H1 (cell line): ENCODE results near the gene APBB3. TPM values are rescaled to one million over a fixed set of nuclear protein-coding genes. Genes with fewer than 3 reads are reported as not detected.
A peak's percentile ranks its signal among the peaks of the same experiment; 100 is the strongest.

Experiments
- CTCF ChIA-PET: fragments of 300-600 bp; sonication (Branson Sonifier 250); formaldehyde crosslinking; loops from one replicate; lab custom pipeline; 2021; ENCODE audit not compliant: partially characterized antibody; lab: Charles Lee
- POLR2A ChIA-PET: fragments of 300-600 bp; sonication (Branson Sonifier 250); formaldehyde crosslinking; loops from one replicate; lab custom pipeline; 2021; ENCODE audit warnings: inconsistent platforms; ENCODE audit not compliant: partially characterized antibody; lab: Charles Lee
- DNase-seq, 2 experiments: peaks; one replicate each; pipeline versions ENCODE4 v3.0.0 to v3.0.0-alpha.2; 2010 to 2022; ENCODE audit warnings: low spot score in 2 of 2, low read depth in 1 of 2, mixed read lengths in 1 of 2
- FAIRE-seq: peaks from 2 replicates; lab custom pipeline; 2011; peaks lifted over from hg19 to GRCh38; lab: Jason Lieb, UNC
- H2AFZ ChIP-seq: 2 replicates; pipeline ENCODE4 v1.8.1; 2012; ENCODE audit warnings: low read length, inconsistent platforms
- H2AK5ac ChIP-seq: 2 replicates; pipeline ENCODE4 v1.6.1; 2013; ENCODE audit warnings: low read depth, low read length
- H2BK120ac ChIP-seq: replicated peaks from 2 replicates; pipeline ENCODE3; 2013; ENCODE audit warnings: low read depth, low read length, inconsistent platforms
- H2BK12ac ChIP-seq: 2 replicates; pipeline ENCODE4 v1.6.1; 2013; ENCODE audit warnings: low read depth, low read length
- H2BK15ac ChIP-seq: 2 replicates; pipeline ENCODE4 v1.6.1; 2013; ENCODE audit warnings: low read length
- H2BK20ac ChIP-seq: 2 replicates; pipeline ENCODE4 v1.6.1; 2013; ENCODE audit warnings: low read length
- H2BK5ac ChIP-seq: 2 replicates; pipeline ENCODE4 v1.6.1; 2013; ENCODE audit warnings: low read depth, low read length
- H3K14ac ChIP-seq: 2 replicates; pipeline ENCODE4 v1.6.1; 2013; ENCODE audit warnings: inconsistent platforms; ENCODE audit not compliant: insufficient read length
- H3K18ac ChIP-seq: 2 replicates; pipeline ENCODE4 v1.6.1; 2013; ENCODE audit warnings: low read length; ENCODE audit errors: extremely low read depth
- H3K23ac ChIP-seq: 2 replicates; pipeline ENCODE4 v1.6.1; 2013; ENCODE audit warnings: inconsistent platforms; ENCODE audit not compliant: insufficient read length
- H3K23me2 ChIP-seq: 2 replicates; pipeline ENCODE4 v1.6.1; 2013; ENCODE audit warnings: low read depth, low read length
- H3K27ac ChIP-seq: 2 replicates; pipeline ENCODE4 v1.6.1; 2011; ENCODE audit warnings: low read depth, low read length, inconsistent platforms
- H3K27me3 ChIP-seq, 4 experiments: replicated peaks in 1 of 4; 1 replicate in 1 of 4; 2 replicates in 3 of 4; pipeline versions ENCODE4 v1.6.1 to v1.8.1; 2011 to 2013; ENCODE audit warnings: low read length in 3 of 4, mild to moderate bottlenecking in 3 of 4, inconsistent platforms in 2 of 4, mixed read lengths in 2 of 4, moderate library complexity in 1 of 4; ENCODE audit not compliant: control insufficient read depth in 3 of 4, insufficient read depth in 3 of 4; ENCODE audit errors: extremely low read depth in 1 of 4
- H3K36me3 ChIP-seq, 4 experiments: 2 replicates each; pipeline versions ENCODE4 v1.6.1 to v1.8.1; 2011 to 2013; ENCODE audit warnings: mild to moderate bottlenecking in 4 of 4, low read length in 3 of 4, moderate library complexity in 2 of 4, control low read depth in 1 of 4, inconsistent platforms in 1 of 4; ENCODE audit not compliant: insufficient read depth in 4 of 4, control insufficient read depth in 2 of 4
- H3K4ac ChIP-seq: replicated peaks from 2 replicates; pipeline ENCODE3; 2013; ENCODE audit warnings: low read length, low read depth, mixed read lengths, inconsistent platforms; ENCODE audit not compliant: insufficient read length
- H3K4me1 ChIP-seq, 4 experiments: replicated peaks in 1 of 4; 1 replicate in 1 of 4; 2 replicates in 3 of 4; pipeline versions ENCODE4 v1.6.1 to v1.8.1; 2011 to 2013; ENCODE audit warnings: low read length in 3 of 4, inconsistent platforms in 2 of 4, mixed read lengths in 1 of 4; ENCODE audit not compliant: insufficient read depth in 4 of 4, control insufficient read depth in 3 of 4
- H3K4me2 ChIP-seq, 2 experiments: 2 replicates each; pipeline versions ENCODE4 v1.6.1 to v1.8.1; 2011 to 2013; ENCODE audit warnings: low read depth in 2 of 2, low read length in 2 of 2, control low read depth in 1 of 2, inconsistent platforms in 1 of 2, mild to moderate bottlenecking in 1 of 2; ENCODE audit not compliant: insufficient read depth in 1 of 2
- H3K4me3 ChIP-seq, 4 experiments: fragments of 200-600, 300-600 bp in 1 of 4; sonication (generic), shearing (Covaris generic), sonication (Bioruptor Twin) in 1 of 4; 2 replicates each; pipeline versions ENCODE4 v1.5.1 to v1.8.1; 2011 to 2016; ENCODE audit warnings: low read length in 4 of 4, low read depth in 3 of 4, control low read depth in 2 of 4, inconsistent platforms in 2 of 4, mild to moderate bottlenecking in 2 of 4, mixed read lengths in 1 of 4, moderate library complexity in 1 of 4; ENCODE audit not compliant: insufficient read depth in 2 of 4; ENCODE audit errors: extremely low read depth in 1 of 4
- H3K56ac ChIP-seq: replicated peaks from 2 replicates; pipeline ENCODE3; 2013; ENCODE audit warnings: low read depth, mild to moderate bottlenecking, mixed read lengths, low read length, inconsistent platforms; ENCODE audit not compliant: insufficient read length
- H3K79me1 ChIP-seq: 2 replicates; pipeline ENCODE4 v1.6.1; 2013; ENCODE audit warnings: low read depth, low read length, control low read depth
- H3K79me2 ChIP-seq, 2 experiments: 2 replicates each; pipeline versions ENCODE4 v1.6.1 to v1.8.1; 2012 to 2013; ENCODE audit warnings: low read length in 2 of 2, mild to moderate bottlenecking in 2 of 2, inconsistent platforms in 1 of 2; ENCODE audit not compliant: insufficient read depth in 2 of 2, control insufficient read depth in 1 of 2
- H3K9ac ChIP-seq, 4 experiments: replicated peaks in 1 of 4; 1 replicate in 1 of 4; 2 replicates in 3 of 4; pipeline versions ENCODE4 v1.6.1 to v1.8.1; 2011 to 2013; ENCODE audit warnings: low read depth in 3 of 4, low read length in 3 of 4, control low read depth in 2 of 4, mild to moderate bottlenecking in 2 of 4, moderate library complexity in 2 of 4, inconsistent platforms in 1 of 4; ENCODE audit errors: extremely low read depth in 1 of 4
- H3K9me3 ChIP-seq, 2 experiments: 2 replicates each; pipeline versions ENCODE4 v1.6.1 to v1.8.1; 2012 to 2013; ENCODE audit warnings: mild to moderate bottlenecking in 2 of 2, moderate library complexity in 2 of 2, control low read depth in 1 of 2, inconsistent platforms in 1 of 2, low read depth in 1 of 2, low read length in 1 of 2, mixed read lengths in 1 of 2; ENCODE audit not compliant: insufficient read depth in 2 of 2
- H4K20me1 ChIP-seq, 2 experiments: replicated peaks in 1 of 2; 2 replicates each; pipeline versions ENCODE3 to v1.8.1; 2011 to 2013; ENCODE audit warnings: inconsistent platforms in 2 of 2, low read length in 2 of 2, mild to moderate bottlenecking in 1 of 2; ENCODE audit not compliant: insufficient read depth in 2 of 2, control insufficient read depth in 1 of 2
- H4K5ac ChIP-seq: 2 replicates; pipeline ENCODE4 v1.6.1; 2013; ENCODE audit warnings: low read length, low read depth, mixed read lengths, inconsistent platforms; ENCODE audit not compliant: insufficient read length
- H4K8ac ChIP-seq: 2 replicates; pipeline ENCODE4 v1.8.0; 2013; ENCODE audit warnings: mild to moderate bottlenecking, moderate library complexity, low read length, inconsistent platforms; ENCODE audit not compliant: insufficient read depth; ENCODE audit errors: extremely low read depth
- H4K91ac ChIP-seq: replicated peaks from 2 replicates; pipeline ENCODE3; 2013; ENCODE audit warnings: low read length, mixed read lengths, inconsistent platforms; ENCODE audit not compliant: insufficient read length
- POLR2AphosphoS5 ChIP-seq: IDR thresholded peaks from 2 replicates; pipeline ENCODE4 v1.6.1; 2011; ENCODE audit warnings: low read depth, low read length
- RBBP5 ChIP-seq: IDR thresholded peaks from 2 replicates; pipeline ENCODE4 v1.7.1; 2012; ENCODE audit warnings: low read depth, mild to moderate bottlenecking, inconsistent platforms, low read length, moderate library complexity, borderline replicate concordance
- TBP ChIP-seq: IDR thresholded peaks from 2 replicates; pipeline ENCODE4 v1.6.1; 2011; ENCODE audit warnings: low read depth, low read length, improper control_type of control experiment
- WGBS, 2 experiments: shearing (Covaris generic) in 1 of 2; methylation state at CpG; one replicate each; pipeline versions ENCODE4 v1.1.6 to v1.1.7; 2013 to 2015; ENCODE audit warnings: low lambda C conversion rate in 2 of 2, mixed read lengths in 2 of 2, inconsistent platforms in 1 of 2, low coverage in 1 of 2, missing lambda C conversion rate in 1 of 2; ENCODE audit not compliant: insufficient replicate concordance in 2 of 2, insufficient coverage in 1 of 2, insufficient read length in 1 of 2; ENCODE audit errors: extremely low coverage in 1 of 2, missing lambda C conversion rate in 1 of 2; 5-methylcytosine and 5-hydroxymethylcytosine counted together
- polyA plus RNA-seq, 7 experiments: library from polyadenylated mRNA; depleted of rRNA in 3 of 7; stranded (reverse) in 5 of 7; unstranded in 2 of 7; fragments of >200 nt in 5 of 7; fragments of 200-250 nt in 2 of 7; gene quantifications; 1 replicate in 5 of 7; 2 replicates in 1 of 7; 4 replicates in 1 of 7; pipeline versions ENCODE4 v1.2.1 to v1.2.3, GENCODE V29; 2011 to 2013; ENCODE audit warnings: missing spikeins in 2 of 7, mixed read lengths in 2 of 7
- total RNA-seq: library from RNA; stranded (reverse); fragmentation: NEBNext Ultra II Directional; extraction: Animal tissue kit (Norgen Biotek cat#: 25700); gene quantifications from 2 replicates; pipeline ENCODE4 v1.2.1, GENCODE V29; 2021

APBB3 gene
- total and polyA plus RNA-seq, 2 of the 8 experiments (the other 6 are each of a cell fraction or from before 2014, with no cell fraction given), result 16.0 to 21.9 TPM

DNA sequence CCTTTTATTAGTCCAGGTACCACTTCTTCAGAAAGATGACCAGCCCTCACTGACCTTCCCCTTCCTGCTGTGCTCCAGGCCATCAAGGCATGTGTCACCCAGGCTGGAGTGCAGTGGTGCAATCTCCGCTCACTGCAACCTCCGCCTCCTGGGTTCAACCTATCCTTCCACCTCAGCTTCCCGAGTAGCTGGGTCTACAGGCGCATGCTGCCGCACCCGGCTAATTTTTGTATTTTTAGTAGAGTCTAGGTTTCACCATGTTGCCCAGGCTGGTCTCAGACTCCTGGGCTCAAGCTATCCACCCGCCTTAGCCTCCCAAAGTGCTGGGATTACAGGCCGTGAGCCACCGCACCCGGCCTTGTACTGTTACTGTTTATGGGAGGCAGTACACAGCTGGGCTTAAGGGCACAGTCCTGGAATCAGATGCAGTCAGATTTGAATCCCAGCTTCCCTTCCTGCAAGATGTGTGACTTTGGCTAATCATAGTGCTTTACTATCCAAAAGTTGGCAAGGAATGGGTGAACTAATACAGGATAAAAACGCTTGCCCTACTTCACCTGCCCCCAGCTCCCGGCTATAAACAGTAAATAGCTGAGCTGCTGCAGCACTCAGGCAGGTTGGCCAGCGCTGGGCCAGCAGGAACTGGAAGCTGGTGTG lies 17.4 kb downstream of the APBB3 start:
- DNase-seq (no peak), FAIRE-seq (no peak)
- Histone ChIP-seq H3K9me3 (no peaks in the 10 kb centered on the region), H3K79me2 (no peaks in the 10 kb centered on the region), H3K36me3 (peaks cover 13 to 42% (median 31%) of the 10 kb centered on the region in 4 experiments), H3K18ac (peak overlapping the region; percentile 56), H2BK5ac (peak overlapping the region; percentile 26), H2AFZ (no peak overlapping the region), H4K20me1 (peaks cover 0 to 3% of the 10 kb centered on the region in 2 experiments), H3K23ac (no peak overlapping the region), H2BK20ac (no peak overlapping the region), H4K8ac (no peak overlapping the region; the same call in 1 of the 2 replicates), H3K14ac (no peak overlapping the region), H3K9ac (peak overlapping the region in 3 of 4 experiments; percentile 13 to 38 (median 34); a peak in 4 of 7 replicates), H3K4me3 (peak overlapping the region; percentile 5 to 66 (median 44); a peak in 5 of 8 replicates), H2BK12ac (no peak overlapping the region), H4K91ac (no peak overlapping the region), H3K4ac (peak overlapping the region; percentile 33), H4K5ac (no peak overlapping the region), H2AK5ac (no peak overlapping the region), H3K79me1 (no peaks in the 10 kb centered on the region), H3K23me2 (peaks cover 6% of the 10 kb centered on the region), H2BK120ac (no peak overlapping the region), H2BK15ac (no peak overlapping the region), H3K27me3 (no peaks in the 10 kb centered on the region), H3K4me1 (peaks cover 0 to 18% (median 6%) of the 10 kb centered on the region in 4 experiments; a peak in 4 of 7 replicates), H3K27ac (peak overlapping the region; percentile 46; the same call in 1 of the 2 replicates), H3K56ac (no peak overlapping the region), H3K4me2 (peak overlapping the region; percentile 71 to 94)
- POLR2A ChIA-PET, result interaction anchor here (0.7 to 14.4 kb wide), 20 partner anchors 11 to 201 kb away, joined by 3 to 191 read pairs (median 5); partner anchors contain the start of genes APBB3, DND1, HARS1 and HARS2
- TF ChIP-seq POLR2AphosphoS5 (0 out of 2 replicates have a peak, but pooled peaks have one; percentile 27), TBP (peak; percentile 80; the same call in 1 of the 2 replicates), RBBP5 (no peak)
- CTCF ChIA-PET, result interaction anchor here (0.5 to 3.1 kb wide), 20 partner anchors 11 to 309 kb away, joined by 3 to 19 read pairs (median 4); partner anchors contain the start of gene SRA1
- WGBS, 2 experiments, result 70% methylated on average over 13 of the region's 13 CpGs; no CpG with 5 or more reads in 1 of the 2 experiments
